ENCODE results near the gene TRIO.

TRIO gene

DNA sequence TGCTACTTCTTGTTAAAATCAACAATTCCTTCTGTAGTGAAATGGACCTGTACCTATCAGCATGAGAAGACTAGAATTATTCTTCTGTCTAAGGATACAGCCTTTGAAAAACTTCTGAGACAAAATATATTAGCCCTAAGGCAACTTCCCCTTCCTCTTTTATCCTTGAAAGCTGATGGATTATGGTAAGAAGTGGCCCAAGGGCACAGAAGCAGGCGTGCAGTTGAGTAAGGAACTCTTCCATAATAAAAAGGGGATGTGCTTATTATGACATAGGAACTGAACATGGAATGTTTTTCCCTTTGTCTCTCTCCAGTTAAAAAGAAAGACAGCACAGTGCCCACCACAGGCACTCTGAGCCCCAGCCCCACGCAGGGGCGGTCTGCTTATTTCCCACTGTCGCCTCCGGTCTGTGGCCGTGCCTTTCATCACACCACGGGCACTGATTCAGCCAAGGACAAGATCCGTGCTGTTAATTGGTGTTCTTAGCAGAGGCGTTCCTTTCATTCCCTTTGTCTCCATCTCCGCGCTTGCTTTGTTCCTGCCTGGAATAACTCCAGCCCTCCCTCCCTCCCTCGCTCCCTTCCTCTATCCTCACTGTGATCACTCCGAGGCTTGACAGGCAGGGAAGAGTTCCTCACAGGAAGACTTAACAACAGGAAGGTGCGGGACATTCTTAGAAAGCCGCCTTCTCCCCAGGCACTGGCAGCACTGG lies 302.6 kb downstream of the TRIO start:
- no peak for DNase-seq

- DNase-seq: no peak
Observed at GRCh38 chr5:14447958-14448911, 305.1 kb downstream of the TRIO start.

DNA sequence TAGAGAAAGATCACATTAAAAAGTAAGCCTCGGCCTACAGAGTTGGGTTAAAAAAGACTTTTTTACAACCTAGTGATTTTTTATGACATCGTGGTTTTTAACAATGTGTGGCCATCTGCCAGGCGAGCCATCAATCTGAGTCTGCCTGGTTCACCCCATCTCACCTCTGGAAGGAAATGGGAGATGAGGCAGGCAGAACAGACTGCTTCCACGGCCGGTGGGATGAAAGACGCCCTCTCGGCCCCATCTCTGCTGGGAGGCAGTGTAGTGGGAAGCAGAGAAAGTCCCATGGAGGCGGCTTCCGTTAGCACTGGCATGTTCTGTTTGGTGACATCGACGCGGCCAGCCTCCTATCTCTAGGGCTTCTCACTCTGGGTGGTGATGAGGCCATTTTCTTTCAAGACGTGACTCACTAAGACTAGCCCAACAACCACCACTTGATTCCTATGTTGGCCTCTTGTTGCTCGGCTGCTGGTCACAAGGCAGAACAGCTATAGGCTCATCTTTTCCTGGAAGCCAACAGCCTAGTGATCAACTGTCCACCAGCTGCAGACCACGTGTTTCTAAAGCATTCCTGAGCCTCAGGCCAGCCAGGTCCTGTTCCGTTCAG lies 306.0 kb downstream of the TRIO start:
- no peak for DNase-seq

- DNase-seq: no peak
Observed at GRCh38 chr5:14450018-14450524, 306.9 kb downstream of the TRIO start.

- DNase-seq: no peak
Observed at GRCh38 chr5:14450742-14451141, 307.6 kb downstream of the TRIO start.

DNA sequence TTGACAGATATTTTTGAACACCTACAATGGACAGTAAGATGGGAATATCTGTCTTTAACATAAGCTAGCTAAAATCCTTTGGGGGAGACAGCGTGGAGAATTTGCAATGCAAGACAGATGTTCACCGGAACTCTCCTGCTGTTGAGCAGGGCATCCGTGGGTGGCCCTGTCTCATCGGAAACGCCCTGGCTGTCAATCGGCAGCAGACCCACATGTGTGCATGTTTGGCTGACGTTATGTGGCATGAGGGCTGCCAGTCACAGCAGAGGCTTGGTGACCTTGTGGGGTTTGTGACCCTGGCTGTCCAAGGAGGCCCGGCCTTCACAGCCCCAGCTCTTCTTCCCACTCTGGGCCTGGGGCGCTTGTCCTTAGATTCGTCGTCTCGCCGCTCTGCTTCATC lies 308.7 kb downstream of the TRIO start:
- no peak for DNase-seq

DNA sequence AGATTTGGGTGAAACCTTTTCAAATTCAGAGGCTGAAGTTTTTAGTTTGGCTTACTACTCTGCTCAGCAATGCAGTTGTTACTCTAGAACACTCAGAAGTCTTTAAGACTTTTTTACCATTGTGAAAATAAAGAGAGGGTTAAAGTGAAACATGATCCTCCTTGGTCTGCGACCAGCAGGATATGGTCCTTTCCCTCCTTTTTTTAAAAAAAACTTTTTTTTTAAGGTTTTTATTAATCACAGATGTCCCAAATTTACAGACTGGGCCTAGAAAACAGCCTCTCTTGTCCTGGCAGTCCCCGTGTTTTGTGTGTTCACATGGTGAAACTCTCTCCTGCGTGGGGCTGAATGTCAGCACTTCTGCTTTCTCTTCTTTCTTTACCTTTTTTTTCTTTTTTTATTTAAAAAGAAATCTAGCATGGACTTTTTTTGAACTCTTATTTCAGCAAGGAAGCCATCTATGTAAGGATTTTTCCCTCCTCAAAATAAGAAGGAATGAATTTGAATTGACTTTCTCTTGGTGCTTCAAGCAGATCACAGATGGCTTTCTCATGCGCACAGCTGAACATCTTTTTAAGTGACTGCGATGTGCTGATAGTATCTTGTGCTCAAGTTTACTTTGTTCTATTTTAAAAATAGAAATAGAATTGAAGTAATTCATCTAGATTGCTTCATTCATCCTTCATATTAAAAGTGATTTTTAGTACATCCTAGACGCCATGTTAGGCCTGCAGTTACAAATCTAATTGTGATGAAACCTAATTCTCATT lies 309.7 kb downstream of the TRIO start:
- DNase-seq: no peak

GRCh38 chr5:14453481-14453880 lies 310.3 kb downstream of the TRIO start:
- no peak for DNase-seq

DNA sequence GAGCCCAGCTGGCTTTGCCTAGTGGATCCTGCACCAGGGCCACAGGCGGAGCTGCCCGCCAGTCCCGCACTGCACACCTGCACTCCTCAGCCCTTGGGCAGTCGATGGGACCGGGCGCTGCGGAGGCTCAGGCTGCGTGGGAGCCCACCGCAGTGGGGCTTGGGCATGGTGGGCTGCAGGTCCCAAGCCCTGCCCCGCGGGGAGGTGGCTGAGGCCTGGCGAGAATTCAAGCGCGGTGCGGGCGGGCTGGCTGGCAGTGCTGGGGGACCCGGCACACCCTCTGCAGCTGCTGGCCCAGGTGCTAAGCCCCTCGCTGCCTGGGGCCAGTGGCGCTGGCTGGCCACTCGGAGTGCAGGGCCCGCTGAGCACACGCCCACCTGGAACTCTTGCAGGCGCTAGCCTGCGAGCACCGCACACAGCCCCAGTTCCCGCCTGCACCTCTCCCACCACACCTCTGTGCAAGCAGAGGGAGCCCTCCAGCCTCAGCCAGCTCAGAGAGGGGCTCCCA lies 312.7 kb downstream of the TRIO start:
- DNase-seq: no peak

- no peak for DNase-seq
Observed at GRCh38 chr5:14457476-14457875, 314.3 kb downstream of the TRIO start.

GRCh38 chr5:14458414-14458813 lies 315.3 kb downstream of the TRIO start:
- DNase-seq: no peak

DNA sequence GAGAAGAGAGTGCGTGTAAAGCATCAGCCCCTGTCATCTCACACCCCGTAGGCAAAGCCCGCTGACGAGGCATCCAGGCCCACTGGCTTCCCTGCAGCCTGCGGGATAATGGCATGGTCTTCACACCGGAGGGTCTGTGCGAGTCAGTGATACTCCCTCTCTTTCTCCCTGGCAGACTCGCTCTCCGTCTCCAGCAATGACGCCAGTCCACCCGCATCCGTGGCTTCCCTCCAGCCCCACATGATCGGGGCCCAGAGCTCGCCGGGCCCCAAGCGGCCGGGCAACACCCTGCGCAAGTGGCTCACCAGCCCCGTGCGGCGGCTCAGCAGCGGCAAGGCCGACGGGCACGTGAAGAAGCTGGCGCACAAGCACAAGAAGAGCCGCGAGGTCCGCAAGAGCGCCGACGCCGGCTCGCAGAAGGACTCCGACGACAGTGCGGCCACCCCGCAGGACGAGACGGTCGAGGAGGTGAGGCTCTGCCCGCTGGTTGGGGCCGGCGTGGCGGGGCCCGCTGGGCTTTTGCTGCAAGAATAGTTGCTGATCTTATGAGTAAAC lies 317.8 kb downstream of the TRIO start:
- no peak for DNase-seq

- no peak for DNase-seq
Observed at GRCh38 chr5:14462681-14463080, 319.5 kb downstream of the TRIO start.

DNA sequence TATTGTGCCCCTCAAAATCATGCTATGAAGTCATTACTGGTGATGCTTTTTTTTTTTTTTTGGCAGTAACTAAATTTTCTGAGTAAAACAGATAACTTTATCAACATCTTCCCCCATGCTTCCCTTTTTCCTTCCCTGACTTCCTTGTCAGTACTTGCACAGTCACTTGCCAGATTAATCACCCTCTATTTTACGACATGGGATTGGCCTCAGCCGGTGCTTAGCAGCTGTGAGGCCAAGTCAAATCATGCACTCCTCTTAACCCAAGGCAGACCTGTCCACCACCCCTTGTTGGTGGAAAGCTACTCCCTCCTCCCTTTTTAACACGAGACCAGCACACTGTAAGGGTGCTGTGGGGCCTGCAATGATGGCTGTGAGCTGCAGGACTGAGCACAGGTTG lies 320.5 kb downstream of the TRIO start:
- DNase-seq: no peak

DNA sequence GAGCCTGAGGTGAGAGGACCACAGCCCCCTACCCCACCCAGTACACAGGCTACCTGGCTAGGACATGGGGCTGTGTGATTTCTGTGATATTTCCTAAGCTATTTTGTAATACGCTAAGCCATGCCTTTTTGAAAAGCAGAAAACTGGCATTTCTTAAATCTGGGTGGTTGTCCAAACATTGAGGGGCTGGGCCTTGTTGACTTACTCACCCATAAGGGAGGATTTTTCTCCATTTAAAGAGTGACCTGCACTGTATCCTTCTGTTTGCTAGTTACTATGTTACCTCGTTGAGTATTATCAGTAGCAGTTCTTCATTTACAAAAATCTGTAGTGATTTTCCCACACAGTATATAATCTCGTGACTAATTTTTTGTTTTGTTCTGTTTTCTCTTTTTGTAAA lies 321.0 kb downstream of the TRIO start:
- DNase-seq: no peak

- no peak for DNase-seq
Observed at GRCh38 chr5:14464671-14465070, 321.5 kb downstream of the TRIO start.

DNA sequence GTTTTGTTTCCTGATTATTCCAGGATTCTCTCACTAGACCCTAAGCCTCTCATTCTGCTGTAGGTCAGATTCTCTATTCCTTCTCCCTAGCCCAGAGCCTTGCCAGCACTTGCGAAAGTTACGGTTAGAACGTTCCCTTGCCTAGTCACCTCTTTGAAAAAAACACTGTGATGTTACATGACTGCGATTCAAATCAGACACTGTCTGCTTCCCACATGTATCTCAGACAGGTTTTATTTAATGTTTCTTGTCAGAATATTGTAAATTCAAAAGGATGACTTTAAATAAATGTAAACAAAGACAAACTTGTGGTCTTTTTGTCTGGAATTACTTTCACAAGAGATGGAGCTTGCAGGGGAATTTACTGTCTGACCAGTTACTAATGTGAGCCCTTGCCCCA lies 322.0 kb downstream of the TRIO start:
- no peak for DNase-seq

GRCh38 chr5:14465776-14466175 lies 322.6 kb downstream of the TRIO start:
- DNase-seq: no peak

GRCh38 chr5:14467251-14467650 lies 324.1 kb downstream of the TRIO start:
- DNase-seq: no peak

DNA sequence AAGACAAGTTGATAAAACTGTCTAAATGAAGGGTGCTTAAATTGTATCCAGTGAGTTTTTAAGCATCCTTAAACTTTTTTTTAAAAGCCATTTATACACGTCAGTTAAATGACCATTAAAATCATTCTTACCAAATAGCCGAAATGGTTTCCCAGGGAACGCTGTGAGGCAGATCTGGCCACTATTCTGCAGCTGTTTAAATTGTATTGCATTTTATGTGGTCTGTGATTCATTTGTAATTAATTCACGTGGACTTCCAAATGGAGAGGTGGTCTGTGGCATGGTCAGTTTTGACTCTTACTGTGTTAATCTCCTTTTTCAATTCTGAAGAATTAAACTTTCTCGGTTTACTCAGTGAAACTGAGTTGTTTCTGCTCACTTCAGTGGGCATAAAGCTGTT lies 324.7 kb downstream of the TRIO start:
- no peak for DNase-seq

- no peak for DNase-seq
Observed at GRCh38 chr5:14469551-14470377, 326.6 kb downstream of the TRIO start.
